Measurements from ENCODE around the gene METTL25.

GRCh38 chr12:82400819-82401218, 42.5 kb downstream of the METTL25 start:
- TF ChIP-seq L3MBTL2 (conservative IDR thresholded peaks at IDR 0.05), result no peak
- no peak for TF ChIP-seq SUZ12 (IDR thresholded peaks at IDR 0.05)
- no peak for TF ChIP-seq FOXA1 (IDR thresholded peaks at IDR 0.05)
- TF ChIP-seq SP1 (IDR thresholded peaks at IDR 0.05), result no peak
- TF ChIP-seq BHLHE40 (IDR thresholded peaks at IDR 0.05; ENCODE audit: borderline replicate concordance), result no peak
- no peak for TF ChIP-seq NFRKB (IDR thresholded peaks at IDR 0.05)
- TF ChIP-seq LEF1 (IDR thresholded peaks at IDR 0.05; ENCODE audit: borderline replicate concordance), result no peak
- no peak for TF ChIP-seq CTBP1 (IDR thresholded peaks at IDR 0.05; ENCODE audit: borderline replicate concordance)
- no peak for TF ChIP-seq FOXM1 (IDR thresholded peaks at IDR 0.05; ENCODE audit: borderline replicate concordance)

All from HEK293T (cell line).